IMR-90 (cell line): ENCODE data around the gene ZNF888. TPM values are rescaled to one million over a fixed set of nuclear protein-coding genes. Genes with fewer than 3 reads are reported as not detected.

ENCODE experiments used
- microRNA-seq, 2 experiments: library from miRNA; stranded (forward) in 1 of 2; unstranded in 1 of 2; fragments of 10-50 nt in 1 of 2; fragments of <30 nt in 1 of 2; gene quantifications in 1 of 2; microRNA quantifications in 1 of 2; one replicate each; pipeline versions ENCODE3 to v1.1.0; 2013 to 2020; ENCODE audit not compliant: insufficient read depth in 1 of 2, insufficient read length in 1 of 2, unreplicated experiment in 1 of 2
- polyA plus RNA-seq, 3 experiments: library from polyadenylated mRNA; depleted of rRNA; stranded (reverse); fragments of >200 nt; gene quantifications; 2 replicates each; pipeline ENCODE4 v1.2.3, GENCODE V29; 2012; ENCODE audit warnings: low replicate concordance in 1 of 3
- small RNA-seq, 5 experiments: library from RNA; depleted of rRNA; stranded (forward); fragments of <200 nt; gene quantifications; one replicate each; pipeline ENCODE3, GENCODE V24; 2012
- total RNA-seq: library from RNA; depleted of rRNA; stranded (reverse); fragments of >200 nt; gene quantifications from 2 replicates; pipeline ENCODE4 v1.2.3, GENCODE V29; 2012; rRNA removed

Gene ZNF888
- total and polyA plus RNA-seq, 2 of the 4 experiments (the other 2 are of a cell fraction): 0.82 to 6.1 TPM

Small RNA genes lying within 50 kb of the gene (microRNA-seq; reads per million reads assigned to microRNA genes)
- gene ZNF320 (ENCODE audit: insufficient read depth, insufficient read length): not detected

Small RNA genes lying within 50 kb of the gene (small RNA-seq; reads per million reads assigned to genes)
- gene ZNF320: 0 to 0.56 (median 0) reads per million in 5 experiments

Other genes with a start within 250 kb of the ZNF888 start
- gene ZNF611, start 188.4 kb downstream of the ZNF888 start, total RNA-seq: 8.1 and 8.8 TPM in 2 replicates
- 3.8 and 4.0 TPM in 2 replicates for gene ZNF611, start 188.4 kb downstream of the ZNF888 start, polyA plus RNA-seq (2012; rRNA removed)
- gene ZNF600, start 136.6 kb downstream of the ZNF888 start, total RNA-seq: 3.9 and 4.1 TPM in 2 replicates
- gene ZNF600, start 136.6 kb downstream of the ZNF888 start, polyA plus RNA-seq (2012; rRNA removed): 4.0 and 4.4 TPM in 2 replicates
- 18.9 and 24.7 TPM in 2 replicates for gene ZNF28, start 101.8 kb downstream of the ZNF888 start, total RNA-seq
- 3.5 and 4.4 TPM in 2 replicates for gene ZNF28, start 101.8 kb downstream of the ZNF888 start, polyA plus RNA-seq (2012; rRNA removed)
- 19.2 and 20.1 TPM in 2 replicates for gene ZNF468, start 65.8 kb downstream of the ZNF888 start, total RNA-seq
- 3.7 and 6.2 TPM in 2 replicates for gene ZNF468, start 65.8 kb downstream of the ZNF888 start, polyA plus RNA-seq (2012; rRNA removed)
- 4.7 and 5.0 TPM in 2 replicates for gene ZNF320, start 25.8 kb downstream of the ZNF888 start, total RNA-seq
- 1.9 and 3.4 TPM in 2 replicates for gene ZNF320, start 25.8 kb downstream of the ZNF888 start, polyA plus RNA-seq (2012; rRNA removed)
- 10.0 and 12.0 TPM in 2 replicates for gene ZNF816, start 39.5 kb upstream of the ZNF888 start, total RNA-seq
- gene ZNF816, start 39.5 kb upstream of the ZNF888 start, polyA plus RNA-seq (2012; rRNA removed): 1.2 and 1.6 TPM in 2 replicates
- gene ERVV-1, start 90.5 kb upstream of the ZNF888 start, total RNA-seq: not detected in 2 replicates
- gene ERVV-1, start 90.5 kb upstream of the ZNF888 start, polyA plus RNA-seq (2012; rRNA removed): not detected in 2 replicates
- gene ERVV-2, start 121.3 kb upstream of the ZNF888 start, total RNA-seq: not detected in 2 replicates
- not detected in 2 replicates for gene ERVV-2, start 121.3 kb upstream of the ZNF888 start, polyA plus RNA-seq (2012; rRNA removed)
- 26.9 and 30.8 TPM in 2 replicates for gene ZNF160, start 180.0 kb upstream of the ZNF888 start, total RNA-seq
- gene ZNF160, start 180.0 kb upstream of the ZNF888 start, polyA plus RNA-seq (2012; rRNA removed): 16.4 and 22.6 TPM in 2 replicates
- 7.7 and 7.8 TPM in 2 replicates for gene ZNF415, start 209.5 kb upstream of the ZNF888 start, total RNA-seq
- 3.9 and 4.2 TPM in 2 replicates for gene ZNF415, start 209.5 kb upstream of the ZNF888 start, polyA plus RNA-seq (2012; rRNA removed)
- gene ZNF347, start 235.6 kb upstream of the ZNF888 start, total RNA-seq: 8.9 and 13.4 TPM in 2 replicates
- gene ZNF347, start 235.6 kb upstream of the ZNF888 start, polyA plus RNA-seq (2012; rRNA removed): 2.3 and 2.8 TPM in 2 replicates